DOHH2 (cell line): ENCODE measurements around the gene PHYKPL.

Experiments
- EZH2phosphoT487 ChIP-seq: fragments of 200-600 bp; sonication (generic); IDR thresholded peaks from 2 replicates; pipeline ENCODE4 v1.6.1; 2017; ENCODE audit warnings: borderline replicate concordance, mild to moderate bottlenecking, antibody characterized with exemption, low read length, moderate library complexity, mixed read lengths
- TF ChIP-seq, protein P1 (sequence below): fragments of 200-600 bp; sonication (generic); IDR thresholded peaks from one replicate; pipeline ENCODE4 v1.5.1; 2014; ENCODE audit warnings: antibody characterized with exemption, mild to moderate bottlenecking, low read depth, low read length; ENCODE audit not compliant: poor library complexity, severe bottlenecking

DNA sequence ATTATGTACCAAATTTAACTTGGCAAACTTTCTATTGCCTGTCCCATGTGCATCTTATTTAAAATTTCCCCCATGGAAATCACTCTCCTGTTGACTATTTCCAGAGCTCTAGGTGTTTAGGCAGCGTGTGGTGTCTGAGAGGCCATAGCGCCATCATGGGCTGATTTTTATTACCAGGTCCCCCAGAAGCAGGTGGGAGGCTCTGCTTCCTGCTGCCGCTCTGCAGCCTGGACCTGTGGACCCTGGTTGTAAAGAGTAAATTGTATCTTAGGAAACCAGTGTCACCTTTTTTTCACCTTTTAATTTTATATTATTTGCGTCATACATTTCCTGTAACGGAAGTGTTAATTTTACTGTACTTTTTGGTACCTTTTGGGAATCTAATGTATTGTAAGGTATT lies 21.9 kb downstream of the PHYKPL start:
- TF ChIP-seq, protein P1, sequence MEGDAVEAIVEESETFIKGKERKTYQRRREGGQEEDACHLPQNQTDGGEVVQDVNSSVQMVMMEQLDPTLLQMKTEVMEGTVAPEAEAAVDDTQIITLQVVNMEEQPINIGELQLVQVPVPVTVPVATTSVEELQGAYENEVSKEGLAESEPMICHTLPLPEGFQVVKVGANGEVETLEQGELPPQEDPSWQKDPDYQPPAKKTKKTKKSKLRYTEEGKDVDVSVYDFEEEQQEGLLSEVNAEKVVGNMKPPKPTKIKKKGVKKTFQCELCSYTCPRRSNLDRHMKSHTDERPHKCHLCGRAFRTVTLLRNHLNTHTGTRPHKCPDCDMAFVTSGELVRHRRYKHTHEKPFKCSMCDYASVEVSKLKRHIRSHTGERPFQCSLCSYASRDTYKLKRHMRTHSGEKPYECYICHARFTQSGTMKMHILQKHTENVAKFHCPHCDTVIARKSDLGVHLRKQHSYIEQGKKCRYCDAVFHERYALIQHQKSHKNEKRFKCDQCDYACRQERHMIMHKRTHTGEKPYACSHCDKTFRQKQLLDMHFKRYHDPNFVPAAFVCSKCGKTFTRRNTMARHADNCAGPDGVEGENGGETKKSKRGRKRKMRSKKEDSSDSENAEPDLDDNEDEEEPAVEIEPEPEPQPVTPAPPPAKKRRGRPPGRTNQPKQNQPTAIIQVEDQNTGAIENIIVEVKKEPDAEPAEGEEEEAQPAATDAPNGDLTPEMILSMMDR: no peak
- no peak for TF ChIP-seq EZH2phosphoT487
